ENCODE results near the gene MLST8.

The MLST8 gene

GRCh38 chr16:2209258-2210008 is 4.2 kb downstream of the MLST8 start:
- no peak for DNase-seq

- DNase-seq = no peak
Observed at GRCh38 chr16:2210009-2210332, 4.7 kb downstream of the MLST8 start.

- DNase-seq = no peak
Observed at GRCh38 chr16:2210386-2211365, 5.4 kb downstream of the MLST8 start, which contains the start of gene BRICD5. Gene BRICD5, minus strand, starts transcription at chr16:2210863. Its CDS starts 30 bp downstream, at chr16:2210833.

GRCh38 chr16:2211923-2212347 is 6.7 kb downstream of the MLST8 start:
- no peak for DNase-seq

GRCh38 chr16:2212362-2213324 is 7.4 kb downstream of the MLST8 start:
- no peak for DNase-seq

GRCh38 chr16:2213817-2214718 is 8.8 kb downstream of the MLST8 start:
- no peak for DNase-seq

- no peak for DNase-seq
Observed at GRCh38 chr16:2214719-2214968, 9.4 kb downstream of the MLST8 start, which contains the start of gene PGP. Gene PGP, minus strand, starts transcription at chr16:2214840. Its CDS starts 63 bp downstream, at chr16:2214777.

- no peak for DNase-seq
Observed at GRCh38 chr16:2216330-2216729, 11.1 kb downstream of the MLST8 start.

GRCh38 chr16:2223221-2223941 is 18.1 kb downstream of the MLST8 start, which contains the start of gene E4F1:
Gene E4F1, plus strand, starts transcription at chr16:2223591. Its CDS starts 23 bp downstream, at chr16:2223614.
- peak; percentile 100 for DNase-seq

GRCh38 chr16:2223942-2224486 is 18.8 kb downstream of the MLST8 start:
- no peak for DNase-seq

- DNase-seq = no peak
Observed at GRCh38 chr16:2226245-2226793, 21.1 kb downstream of the MLST8 start.

GRCh38 chr16:2226918-2227317 is 21.7 kb downstream of the MLST8 start:
- DNase-seq = no peak

- DNase-seq = no peak
Observed at GRCh38 chr16:2228161-2228824, 23.0 kb downstream of the MLST8 start.

GRCh38 chr16:2229091-2229490 is 23.8 kb downstream of the MLST8 start:
- DNase-seq = no peak

GRCh38 chr16:2229632-2230250 is 24.5 kb downstream of the MLST8 start:
- no peak for DNase-seq

- no peak for DNase-seq
Observed at GRCh38 chr16:2230376-2230775, 25.1 kb downstream of the MLST8 start.

- no peak for DNase-seq
Observed at GRCh38 chr16:2231016-2231931, 26.0 kb downstream of the MLST8 start.
